Hepatocyte (in vitro differentiated cells): ENCODE results near the gene GRIA2. TPM values are rescaled to one million over a fixed set of nuclear protein-coding genes. Genes with fewer than 3 reads are reported as not detected.

Source experiments
- DNase-seq: peaks from one replicate; pipeline ENCODE4 v3.0.0-alpha.2; 2016; ENCODE audit warnings: low spot score
- H2AFZ ChIP-seq: fragments of 200-600 bp; sonication (generic); 2 replicates; pipeline ENCODE4 v1.6.0; 2016; ENCODE audit warnings: antibody characterized with exemption, mild to moderate bottlenecking
- H3K27ac ChIP-seq: fragments of 200-600 bp; sonication (generic); 2 replicates; pipeline ENCODE4 v1.5.1; 2016; ENCODE audit warnings: mild to moderate bottlenecking
- H3K27me3 ChIP-seq: fragments of 200-600 bp; sonication (generic); 2 replicates; pipeline ENCODE4 v1.6.1; 2016
- H3K36me3 ChIP-seq: fragments of 200-600 bp; sonication (generic); replicated peaks from 2 replicates; pipeline ENCODE4 v1.5.1; 2016; ENCODE audit warnings: low read depth; ENCODE audit not compliant: insufficient read depth
- H3K4me1 ChIP-seq: fragments of 200-600 bp; sonication (generic); 2 replicates; pipeline ENCODE4 v1.5.1; 2016; ENCODE audit warnings: mild to moderate bottlenecking, moderate library complexity; ENCODE audit not compliant: insufficient read depth
- H3K4me2 ChIP-seq: fragments of 200-600 bp; sonication (generic); 2 replicates; pipeline ENCODE4 v1.6.0; 2016
- H3K4me3 ChIP-seq: fragments of 200-600 bp; sonication (generic); 2 replicates; pipeline ENCODE4 v1.5.1; 2016; ENCODE audit warnings: mild to moderate bottlenecking
- H3K79me2 ChIP-seq: fragments of 200-600 bp; sonication (generic); 2 replicates; pipeline ENCODE4 v1.6.0; 2017; ENCODE audit warnings: mild to moderate bottlenecking
- H3K9me2 ChIP-seq: fragments of 200-600 bp; sonication (generic); replicated peaks from 2 replicates; pipeline ENCODE4 v1.6.0; 2017; ENCODE audit warnings: mild to moderate bottlenecking; ENCODE audit not compliant: insufficient read depth
- H3K9me3 ChIP-seq: fragments of 200-600 bp; sonication (generic); 2 replicates; pipeline ENCODE4 v1.5.1; 2016; ENCODE audit warnings: low read depth, mild to moderate bottlenecking
- H4K20me1 ChIP-seq: fragments of 200-600 bp; sonication (generic); 2 replicates; pipeline ENCODE4 v1.6.0; 2016; ENCODE audit warnings: mild to moderate bottlenecking; ENCODE audit not compliant: insufficient read depth, poor library complexity, severe bottlenecking
- EZH2 ChIP-seq: fragments of 200-600 bp; sonication (generic); IDR thresholded peaks from 2 replicates; pipeline ENCODE4 v1.6.1; 2016; ENCODE audit warnings: antibody characterized with exemption, mild to moderate bottlenecking, borderline replicate concordance
- EZH2phosphoT487 ChIP-seq: fragments of 200-600 bp; sonication (generic); IDR thresholded peaks from one replicate; pipeline ENCODE4 v1.6.1; 2018; ENCODE audit warnings: antibody characterized with exemption, mild to moderate bottlenecking, low read depth, moderate library complexity; ENCODE audit not compliant: unreplicated experiment, severe bottlenecking
- WGBS: methylation state at CpG from one replicate; pipeline ENCODE4 v1.1.6; 2016; ENCODE audit warnings: low lambda C conversion rate; ENCODE audit errors: missing lambda C conversion rate; 5-methylcytosine and 5-hydroxymethylcytosine counted together
- polyA plus RNA-seq: library from polyadenylated mRNA; unstranded; fragments of >200 nt; fragmentation: Nextera tagmentation; extraction: Ambion mirVana; gene quantifications from 2 replicates; pipeline ENCODE4 v1.2.1, GENCODE V29; 2016
- total RNA-seq: library from RNA; depleted of rRNA; stranded (reverse); fragments of >200 nt; gene quantifications from 2 replicates; pipeline ENCODE4 v1.2.3, GENCODE V29; 2014
- TF ChIP-seq, protein P1 (sequence below): fragments of 200-600 bp; sonication (generic); IDR thresholded peaks from 2 replicates; pipeline ENCODE4 v1.5.1; 2016; ENCODE audit warnings: antibody characterized with exemption, mild to moderate bottlenecking; ENCODE audit not compliant: poor library complexity

GRIA2 gene
- total and polyA plus RNA-seq, 2 experiments from 2014 or later = 1.5 TPM

DNA sequence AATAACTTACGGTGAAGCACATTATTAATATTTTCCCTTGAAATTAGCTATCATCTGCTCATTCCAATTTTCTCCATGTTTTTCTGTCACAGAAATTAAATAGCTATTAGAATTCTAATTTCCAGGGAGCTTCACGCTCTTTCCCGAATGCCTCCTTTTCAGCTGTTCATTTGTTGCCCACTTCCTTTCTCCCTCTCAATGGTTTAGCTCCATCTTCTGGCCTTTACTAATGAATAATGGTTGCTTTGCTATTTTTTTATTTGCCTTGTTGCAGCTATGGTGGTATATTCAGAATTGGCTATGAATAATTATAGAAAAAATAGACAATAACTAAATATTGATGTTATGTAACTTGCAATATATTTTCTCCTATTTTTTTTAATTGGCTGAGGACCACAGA is 70.5 kb downstream of the GRIA2 start:
- Histone ChIP-seq H3K27ac (no peak overlapping the region), H3K4me1 (no peaks in the 10 kb centered on the region), H3K36me3 (no peaks in the 10 kb centered on the region), H3K9me3 (no peaks in the 10 kb centered on the region), H4K20me1 (no peaks in the 10 kb centered on the region), H3K79me2 (no peaks in the 10 kb centered on the region), H3K27me3 (no peaks in the 10 kb centered on the region), H3K9me2 (no peaks in the 10 kb centered on the region), H2AFZ (no peak overlapping the region), H3K4me2 (no peak overlapping the region), H3K4me3 (no peak overlapping the region)
- no peak for DNase-seq
- TF ChIP-seq, protein P1, sequence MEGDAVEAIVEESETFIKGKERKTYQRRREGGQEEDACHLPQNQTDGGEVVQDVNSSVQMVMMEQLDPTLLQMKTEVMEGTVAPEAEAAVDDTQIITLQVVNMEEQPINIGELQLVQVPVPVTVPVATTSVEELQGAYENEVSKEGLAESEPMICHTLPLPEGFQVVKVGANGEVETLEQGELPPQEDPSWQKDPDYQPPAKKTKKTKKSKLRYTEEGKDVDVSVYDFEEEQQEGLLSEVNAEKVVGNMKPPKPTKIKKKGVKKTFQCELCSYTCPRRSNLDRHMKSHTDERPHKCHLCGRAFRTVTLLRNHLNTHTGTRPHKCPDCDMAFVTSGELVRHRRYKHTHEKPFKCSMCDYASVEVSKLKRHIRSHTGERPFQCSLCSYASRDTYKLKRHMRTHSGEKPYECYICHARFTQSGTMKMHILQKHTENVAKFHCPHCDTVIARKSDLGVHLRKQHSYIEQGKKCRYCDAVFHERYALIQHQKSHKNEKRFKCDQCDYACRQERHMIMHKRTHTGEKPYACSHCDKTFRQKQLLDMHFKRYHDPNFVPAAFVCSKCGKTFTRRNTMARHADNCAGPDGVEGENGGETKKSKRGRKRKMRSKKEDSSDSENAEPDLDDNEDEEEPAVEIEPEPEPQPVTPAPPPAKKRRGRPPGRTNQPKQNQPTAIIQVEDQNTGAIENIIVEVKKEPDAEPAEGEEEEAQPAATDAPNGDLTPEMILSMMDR = no peak
- 81% methylated on average over 3 of the region's 3 CpGs for WGBS

DNA sequence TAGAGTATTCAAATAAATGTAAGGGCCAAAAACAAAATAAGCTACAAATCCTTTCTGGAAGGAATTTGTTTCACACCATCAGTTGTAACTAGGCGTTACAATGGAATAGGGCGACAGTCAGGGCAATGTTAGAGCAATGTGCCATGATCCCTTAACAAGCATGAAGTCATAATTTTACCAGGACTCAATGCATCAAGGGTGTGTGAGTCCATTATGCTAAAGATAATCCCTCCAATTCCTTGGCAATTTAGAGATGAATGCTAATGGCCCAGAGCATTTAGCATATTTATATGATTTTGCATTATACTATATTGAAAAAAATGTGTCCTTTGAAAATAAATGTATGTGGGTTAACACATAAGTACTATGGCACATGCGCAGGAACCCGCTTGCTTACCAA is 73.1 kb downstream of the GRIA2 start:
- H3K27ac ChIP-seq = no peak overlapping the region
- TF ChIP-seq EZH2 (no peak), EZH2phosphoT487 (no peak)
- TF ChIP-seq, protein P1 = no peak
- no peaks in the 10 kb centered on the region for H3K79me2 ChIP-seq
- H3K36me3 ChIP-seq = no peaks in the 10 kb centered on the region
- H3K9me2 ChIP-seq = no peaks in the 10 kb centered on the region
- H3K4me1 ChIP-seq = no peaks in the 10 kb centered on the region
- 94% methylated on average over 4 of the region's 4 CpGs for WGBS
- DNase-seq = no peak
- H4K20me1 ChIP-seq = no peaks in the 10 kb centered on the region
- no peaks in the 10 kb centered on the region for H3K9me3 ChIP-seq
- no peak overlapping the region for H2AFZ ChIP-seq
- no peak overlapping the region for H3K4me3 ChIP-seq
- no peak overlapping the region for H3K4me2 ChIP-seq
- no peaks in the 10 kb centered on the region for H3K27me3 ChIP-seq

DNA sequence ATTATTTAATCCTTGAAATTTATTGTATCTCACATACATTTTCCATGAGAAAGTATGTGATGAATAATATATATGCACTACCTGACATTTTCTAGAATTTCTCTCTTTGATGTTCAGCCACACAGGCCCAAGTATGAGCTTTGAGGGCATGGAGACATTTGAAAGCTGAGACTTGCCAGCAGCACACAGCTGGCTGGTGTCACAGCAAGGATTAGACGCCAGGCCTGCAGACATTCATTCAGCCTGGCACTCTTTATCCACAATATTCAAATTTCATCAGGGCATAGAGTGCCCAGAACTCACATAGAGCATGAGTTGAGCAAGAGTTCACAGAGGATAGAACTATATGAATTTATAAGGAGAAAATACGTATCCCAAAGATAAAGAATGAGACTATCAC is 74.0 kb downstream of the GRIA2 start:
- Histone ChIP-seq H3K36me3 (no peaks in the 10 kb centered on the region), H4K20me1 (no peaks in the 10 kb centered on the region), H3K27ac (no peak overlapping the region), H2AFZ (no peak overlapping the region), H3K4me2 (no peak overlapping the region), H3K9me2 (no peaks in the 10 kb centered on the region), H3K79me2 (no peaks in the 10 kb centered on the region), H3K9me3 (no peaks in the 10 kb centered on the region), H3K27me3 (no peaks in the 10 kb centered on the region), H3K4me3 (no peak overlapping the region), H3K4me1 (no peaks in the 10 kb centered on the region)
- WGBS = 78% methylated on average over 2 of the region's 2 CpGs
- TF ChIP-seq EZH2phosphoT487 (no peak), EZH2 (no peak)
- TF ChIP-seq, protein P1 = no peak
- DNase-seq = no peak

DNA sequence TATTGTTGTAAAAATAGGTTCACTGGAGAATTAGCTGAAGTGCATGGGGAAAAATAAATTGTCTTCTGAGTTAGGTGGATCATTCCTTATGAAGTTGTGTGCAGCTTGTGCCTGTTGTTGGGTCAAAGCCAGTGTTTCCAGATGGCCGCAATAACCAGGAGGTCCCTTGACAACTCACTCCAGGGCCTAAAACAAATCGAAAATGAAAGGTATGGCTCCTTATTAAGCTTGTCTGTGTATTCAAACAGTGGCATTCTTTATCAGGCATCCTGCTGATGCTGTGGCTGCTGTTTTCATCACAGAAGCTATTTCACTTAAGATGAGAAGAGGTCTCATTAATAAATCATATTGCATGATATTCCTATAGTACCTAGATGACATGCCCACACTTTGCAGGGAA is 80.2 kb downstream of the GRIA2 start:
- 78% methylated on average over 2 of the region's 2 CpGs for WGBS
- no peaks in the 10 kb centered on the region for H3K27me3 ChIP-seq
- H2AFZ ChIP-seq = no peak overlapping the region
- TF ChIP-seq, protein P1 = no peak
- TF ChIP-seq EZH2phosphoT487 (no peak), EZH2 (no peak)
- H3K27ac ChIP-seq = no peak overlapping the region
- H3K4me1 ChIP-seq = no peaks in the 10 kb centered on the region
- no peaks in the 10 kb centered on the region for H3K36me3 ChIP-seq
- H3K4me2 ChIP-seq = no peak overlapping the region
- no peak for DNase-seq
- H3K4me3 ChIP-seq = no peak overlapping the region
- no peaks in the 10 kb centered on the region for H3K79me2 ChIP-seq
- no peaks in the 10 kb centered on the region for H4K20me1 ChIP-seq
- no peaks in the 10 kb centered on the region for H3K9me2 ChIP-seq
- no peaks in the 10 kb centered on the region for H3K9me3 ChIP-seq
